GM18519 (cell line): ENCODE measurements around the gene MCU.
"Not testable (repeated sequence)": the region's sequence is repeated elsewhere in the genome, so short reads cannot be mapped to it uniquely, and the experiment has no call there.

Experiments
- ATAC-seq: cut with Tn5 transposase; IDR thresholded peaks from one replicate; pipeline ENCODE4 v1.9.1; 2021; ENCODE audit warnings: mild to moderate bottlenecking, moderate library complexity; ENCODE audit not compliant: unreplicated experiment, low FRiP score

The MCU gene

GRCh38 chr10:72686430-72686829 lies 5.5 kb upstream of the MCU start:
- ATAC-seq: not testable (repeated sequence)

- ATAC-seq: no peak
Observed at GRCh38 chr10:72687035-72687434, 4.9 kb upstream of the MCU start.

GRCh38 chr10:72688208-72688651 lies 3.7 kb upstream of the MCU start:
- ATAC-seq: no peak

- ATAC-seq: no peak
Observed at GRCh38 chr10:72689660-72690059, 2.3 kb upstream of the MCU start.

- no peak for ATAC-seq
Observed at GRCh38 chr10:72690071-72690755, 1.7 kb upstream of the MCU start.

- ATAC-seq: no peak
Observed at GRCh38 chr10:72691470-72691862, 477 bp upstream of the MCU start.

GRCh38 chr10:72692744-72692993 lies 726 bp downstream of the MCU start:
- ATAC-seq: no peak

- ATAC-seq: no peak
Observed at GRCh38 chr10:72692994-72693781, 1.2 kb downstream of the MCU start.

GRCh38 chr10:72694476-72695369 lies 2.8 kb downstream of the MCU start:
- ATAC-seq: no peak

GRCh38 chr10:72695496-72695895 lies 3.6 kb downstream of the MCU start:
- ATAC-seq: no peak

GRCh38 chr10:72697716-72698115 lies 5.8 kb downstream of the MCU start:
- no peak for ATAC-seq

GRCh38 chr10:72702465-72702864 lies 10.5 kb downstream of the MCU start:
- ATAC-seq: not testable (repeated sequence)

- ATAC-seq: no peak
Observed at GRCh38 chr10:72702868-72703581, 11.1 kb downstream of the MCU start.

GRCh38 chr10:72704117-72704516 lies 12.2 kb downstream of the MCU start:
- ATAC-seq: no peak

GRCh38 chr10:72709041-72709440 lies 17.1 kb downstream of the MCU start:
- ATAC-seq: no peak

- ATAC-seq: no peak
Observed at GRCh38 chr10:72712136-72712535, 20.2 kb downstream of the MCU start.

- no peak for ATAC-seq
Observed at GRCh38 chr10:72719941-72720592, 28.1 kb downstream of the MCU start.

- ATAC-seq: no peak
Observed at GRCh38 chr10:72720814-72721660, 29.1 kb downstream of the MCU start.

- ATAC-seq: no peak
Observed at GRCh38 chr10:72727130-72727529, 35.2 kb downstream of the MCU start.
